Fibroblast of lung (primary cell): ENCODE measurements around the gene TBCK. TPM values are rescaled to one million over a fixed set of nuclear protein-coding genes. Genes with fewer than 3 reads are reported as not detected.

Experiments
- DNase-seq, 2 donors: peaks; one replicate each; pipeline versions ENCODE4 v3.0.0 to v3.0.0-alpha.2; 2010; ENCODE audit warnings: low read depth in 2 of 2
- H2AFZ ChIP-seq: 2 replicates; pipeline ENCODE4 v1.5.1; 2012; ENCODE audit warnings: low read length, control low read depth, inconsistent platforms
- H3K27ac ChIP-seq: 2 replicates; pipeline ENCODE4 v1.5.1; 2011; ENCODE audit warnings: low read length, control low read depth; ENCODE audit not compliant: insufficient read depth
- H3K27me3 ChIP-seq: 2 replicates; pipeline ENCODE4 v1.5.1; 2011; ENCODE audit warnings: mild to moderate bottlenecking, low read length; ENCODE audit not compliant: control insufficient read depth, insufficient read depth
- H3K36me3 ChIP-seq: 2 replicates; pipeline ENCODE4 v1.5.1; 2011; ENCODE audit warnings: low read length; ENCODE audit not compliant: control insufficient read depth, insufficient read depth
- H3K4me1 ChIP-seq: 2 replicates; pipeline ENCODE4 v1.5.1; 2011; ENCODE audit warnings: low read length; ENCODE audit not compliant: control insufficient read depth, insufficient read depth; ENCODE audit errors: extremely low read depth
- H3K4me2 ChIP-seq: 2 replicates; pipeline ENCODE4 v1.5.1; 2011; ENCODE audit warnings: low read length, control low read depth; ENCODE audit not compliant: insufficient read depth; ENCODE audit errors: extremely low read depth
- H3K4me3 ChIP-seq, 4 experiments: fragments of 200-600 bp in 1 of 4; sonication (generic) in 1 of 4; replicated peaks in 1 of 4; 2 replicates each; pipeline ENCODE4 v1.5.1; 2011 to 2016; ENCODE audit warnings: low read length in 4 of 4, low read depth in 3 of 4, mild to moderate bottlenecking in 3 of 4, control low read depth in 2 of 4, inconsistent platforms in 1 of 4, mixed read lengths in 1 of 4; ENCODE audit not compliant: insufficient read depth in 1 of 4; ENCODE audit errors: control extremely low read depth in 1 of 4
- H3K79me2 ChIP-seq: 2 replicates; pipeline ENCODE4 v1.5.1; 2012; ENCODE audit warnings: mild to moderate bottlenecking, low read length, inconsistent platforms; ENCODE audit not compliant: control insufficient read depth, insufficient read depth
- H3K9ac ChIP-seq: 2 replicates; pipeline ENCODE4 v1.5.1; 2011; ENCODE audit warnings: mild to moderate bottlenecking, low read length, control low read depth; ENCODE audit not compliant: insufficient read depth
- H3K9me3 ChIP-seq: 2 replicates; pipeline ENCODE4 v1.5.1; 2012; ENCODE audit warnings: low read depth, low read length; ENCODE audit not compliant: control insufficient read depth, insufficient read depth
- H4K20me1 ChIP-seq: 2 replicates; pipeline ENCODE4 v1.5.1; 2011; ENCODE audit warnings: low read length; ENCODE audit not compliant: control insufficient read depth, insufficient read depth; ENCODE audit errors: extremely low read depth
- EZH2 ChIP-seq: IDR thresholded peaks from 2 replicates; pipeline ENCODE4 v1.5.1; 2012; ENCODE audit warnings: low read length, control low read depth, mild to moderate bottlenecking; ENCODE audit errors: missing control alignments
- polyA plus RNA-seq, 2 donors: library from polyadenylated mRNA; depleted of rRNA in 1 of 2; stranded (reverse) in 1 of 2; unstranded in 1 of 2; fragments of >200 nt; gene quantifications; 2 replicates each; pipeline ENCODE4 v1.2.1, GENCODE V29; 2011 to 2012; ENCODE audit warnings: missing spikeins in 1 of 2
- total RNA-seq: library from RNA; depleted of rRNA; stranded (reverse); fragments of >200 nt; gene quantifications from 2 replicates; pipeline ENCODE4 v1.2.1, GENCODE V29; 2014
- TF ChIP-seq, protein P1 (sequence below), 2 donors: IDR thresholded peaks in 1 of 2; conservative IDR thresholded peaks in 1 of 2; 1 replicate in 1 of 2; 2 replicates in 1 of 2; pipeline ENCODE4 v1.5.1; 2011 to 2012; ENCODE audit warnings: low read length in 2 of 2, control low read depth in 1 of 2, inconsistent platforms in 1 of 2, low read depth in 1 of 2, mild to moderate bottlenecking in 1 of 2

The TBCK gene
- total and polyA plus RNA-seq, 2 donors (not counting 1 experiment from before 2014, with no cell fraction given) = 29.0 to 69.9 TPM

DNA sequence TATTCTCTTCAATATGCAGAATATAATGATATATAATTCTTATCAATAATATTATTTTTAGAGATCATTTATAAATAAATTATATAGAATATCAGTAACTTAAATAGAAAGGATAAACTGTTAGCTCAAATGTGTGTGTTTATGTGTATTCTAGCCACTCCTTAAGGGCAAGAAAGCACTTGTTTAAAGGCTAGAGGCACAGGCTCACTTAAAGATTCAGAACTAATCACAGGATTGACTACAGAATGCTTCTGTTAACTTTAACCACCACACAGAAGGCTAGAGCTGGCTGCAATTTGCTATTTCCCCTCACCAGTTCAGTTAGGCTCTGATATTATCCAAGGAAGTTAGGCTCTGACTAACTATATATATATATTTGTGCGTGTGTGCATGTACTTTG, 69.6 kb downstream of the TBCK start:
- TF ChIP-seq EZH2 = no peak
- TF ChIP-seq, protein P1, sequence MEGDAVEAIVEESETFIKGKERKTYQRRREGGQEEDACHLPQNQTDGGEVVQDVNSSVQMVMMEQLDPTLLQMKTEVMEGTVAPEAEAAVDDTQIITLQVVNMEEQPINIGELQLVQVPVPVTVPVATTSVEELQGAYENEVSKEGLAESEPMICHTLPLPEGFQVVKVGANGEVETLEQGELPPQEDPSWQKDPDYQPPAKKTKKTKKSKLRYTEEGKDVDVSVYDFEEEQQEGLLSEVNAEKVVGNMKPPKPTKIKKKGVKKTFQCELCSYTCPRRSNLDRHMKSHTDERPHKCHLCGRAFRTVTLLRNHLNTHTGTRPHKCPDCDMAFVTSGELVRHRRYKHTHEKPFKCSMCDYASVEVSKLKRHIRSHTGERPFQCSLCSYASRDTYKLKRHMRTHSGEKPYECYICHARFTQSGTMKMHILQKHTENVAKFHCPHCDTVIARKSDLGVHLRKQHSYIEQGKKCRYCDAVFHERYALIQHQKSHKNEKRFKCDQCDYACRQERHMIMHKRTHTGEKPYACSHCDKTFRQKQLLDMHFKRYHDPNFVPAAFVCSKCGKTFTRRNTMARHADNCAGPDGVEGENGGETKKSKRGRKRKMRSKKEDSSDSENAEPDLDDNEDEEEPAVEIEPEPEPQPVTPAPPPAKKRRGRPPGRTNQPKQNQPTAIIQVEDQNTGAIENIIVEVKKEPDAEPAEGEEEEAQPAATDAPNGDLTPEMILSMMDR (conservative IDR thresholded peaks at IDR 0.05 in 1 of 2, IDR thresholded peaks at IDR 0.05 in 1 of 2; ENCODE audit: low read depth in 1 of 2, low read length in 2 of 2) = no peak
- H3K27ac ChIP-seq = no peak overlapping the region
- H3K27me3 ChIP-seq = no peaks in the 10 kb centered on the region
- no peaks in the 10 kb centered on the region for H3K4me1 ChIP-seq
- H4K20me1 ChIP-seq = no peaks in the 10 kb centered on the region
- H2AFZ ChIP-seq = no peak overlapping the region
- no peak overlapping the region for H3K9ac ChIP-seq
- DNase-seq = no peak
- no peak overlapping the region for H3K4me3 ChIP-seq
- no peaks in the 10 kb centered on the region for H3K36me3 ChIP-seq
- no peak overlapping the region for H3K4me2 ChIP-seq
- H3K9me3 ChIP-seq = no peaks in the 10 kb centered on the region
- no peaks in the 10 kb centered on the region for H3K79me2 ChIP-seq

DNA sequence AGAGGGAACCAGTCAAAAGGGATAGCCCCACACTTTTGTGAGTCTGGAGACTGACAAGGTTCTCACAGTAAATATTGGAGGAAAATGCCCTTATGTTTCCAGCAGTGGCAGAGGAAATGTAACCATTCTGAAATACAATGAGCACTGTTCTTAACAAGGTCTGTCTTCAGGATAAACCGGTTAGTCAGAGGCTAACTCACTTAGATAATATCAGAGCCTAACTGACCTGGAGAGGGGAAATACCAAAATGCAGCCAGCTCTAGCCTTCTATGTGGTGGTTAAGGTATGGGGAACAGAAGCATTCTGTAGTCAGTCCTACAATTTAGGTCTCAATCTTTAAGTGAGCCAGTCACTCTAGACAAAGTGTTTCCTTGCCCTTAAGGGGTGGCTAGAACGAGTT, 70.8 kb downstream of the TBCK start:
- no peaks in the 10 kb centered on the region for H3K27me3 ChIP-seq
- H3K9ac ChIP-seq = no peak overlapping the region
- H2AFZ ChIP-seq = no peak overlapping the region
- H3K79me2 ChIP-seq = no peaks in the 10 kb centered on the region
- no peak overlapping the region for H3K4me3 ChIP-seq
- no peak overlapping the region for H3K4me2 ChIP-seq
- no peak for DNase-seq
- no peak overlapping the region for H3K27ac ChIP-seq
- H3K4me1 ChIP-seq = no peaks in the 10 kb centered on the region
- no peaks in the 10 kb centered on the region for H3K9me3 ChIP-seq
- H4K20me1 ChIP-seq = no peaks in the 10 kb centered on the region
- H3K36me3 ChIP-seq = no peaks in the 10 kb centered on the region
- TF ChIP-seq, protein P1 (conservative IDR thresholded peaks at IDR 0.05 in 1 of 2, IDR thresholded peaks at IDR 0.05 in 1 of 2; ENCODE audit: low read depth in 1 of 2, low read length in 2 of 2) = no peak
- TF ChIP-seq EZH2 = no peak

DNA sequence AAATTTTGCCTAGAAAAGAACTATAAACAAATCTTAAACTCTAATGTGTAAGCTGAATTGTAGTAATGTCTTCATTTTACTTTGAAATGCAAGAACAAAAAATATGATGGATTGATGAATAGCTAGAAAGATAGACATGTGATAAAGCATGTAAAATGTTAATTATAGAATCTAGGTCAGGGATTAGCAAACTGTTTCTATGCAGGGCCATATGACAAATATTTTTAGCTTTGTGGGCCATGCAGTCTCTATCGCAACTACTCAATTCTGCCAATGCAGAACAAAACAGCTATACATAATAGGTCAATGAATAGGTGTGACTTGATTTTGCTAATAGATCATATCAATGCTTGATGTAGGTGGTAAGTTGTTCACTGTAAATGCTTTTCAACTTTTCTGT, 75.3 kb downstream of the TBCK start:
- Histone ChIP-seq H3K27me3 (no peaks in the 10 kb centered on the region), H3K4me2 (no peak overlapping the region), H3K4me1 (no peaks in the 10 kb centered on the region), H3K79me2 (no peaks in the 10 kb centered on the region), H2AFZ (no peak overlapping the region), H3K36me3 (no peaks in the 10 kb centered on the region), H3K9ac (no peak overlapping the region), H3K9me3 (no peaks in the 10 kb centered on the region), H3K4me3 (no peak overlapping the region), H3K27ac (no peak overlapping the region), H4K20me1 (no peaks in the 10 kb centered on the region)
- no peak for DNase-seq
- TF ChIP-seq EZH2 = no peak
- TF ChIP-seq, protein P1 (conservative IDR thresholded peaks at IDR 0.05 in 1 of 2, IDR thresholded peaks at IDR 0.05 in 1 of 2; ENCODE audit: low read depth in 1 of 2, low read length in 2 of 2) = no peak
